Stimulated activated CD4-positive, alpha-beta T cell treated with anti-CD3 and anti-CD28 coated beads, TNF-alpha, amount 100 ng/mL, for 1 hour (primary cell): ENCODE results near the gene UBL4A.
"Not testable (repeated sequence)": the region's sequence is repeated elsewhere in the genome, so short reads cannot be mapped to it uniquely, and the experiment has no call there.

Experiments used
- DNase-seq, 3 donors: peaks; one replicate each; pipeline ENCODE4 v3.0.0-alpha.2; 2020; ENCODE audit warnings: low read depth in 3 of 3, low spot score in 1 of 3

Gene UBL4A

DNA sequence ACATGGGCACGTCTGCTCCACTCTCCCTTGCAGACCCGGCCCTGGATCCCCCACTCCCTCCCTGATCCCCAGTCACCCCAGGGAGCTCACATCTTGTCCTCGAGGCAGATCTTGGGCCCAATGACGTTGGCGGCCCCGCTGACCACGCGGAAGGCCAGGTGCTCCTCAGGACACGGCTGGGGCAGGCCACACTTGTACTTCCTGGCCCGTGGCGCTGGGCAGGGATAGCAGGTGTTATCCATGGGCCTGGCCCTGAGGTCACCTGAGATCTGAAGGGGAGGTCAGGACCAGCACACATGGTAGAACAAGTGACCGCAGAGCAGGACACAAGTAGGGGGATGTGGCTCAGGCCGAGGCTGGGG is 21.9 kb upstream of the UBL4A start:
- DNase-seq = no peak

GRCh38 chrX:154507673-154508383 is 21.4 kb upstream of the UBL4A start:
- DNase-seq = no peak

- DNase-seq = no peak
Observed at GRCh38 chrX:154506483-154507332, 20.3 kb upstream of the UBL4A start.

GRCh38 chrX:154505734-154506133 is 19.3 kb upstream of the UBL4A start:
- DNase-seq = no peak

DNA sequence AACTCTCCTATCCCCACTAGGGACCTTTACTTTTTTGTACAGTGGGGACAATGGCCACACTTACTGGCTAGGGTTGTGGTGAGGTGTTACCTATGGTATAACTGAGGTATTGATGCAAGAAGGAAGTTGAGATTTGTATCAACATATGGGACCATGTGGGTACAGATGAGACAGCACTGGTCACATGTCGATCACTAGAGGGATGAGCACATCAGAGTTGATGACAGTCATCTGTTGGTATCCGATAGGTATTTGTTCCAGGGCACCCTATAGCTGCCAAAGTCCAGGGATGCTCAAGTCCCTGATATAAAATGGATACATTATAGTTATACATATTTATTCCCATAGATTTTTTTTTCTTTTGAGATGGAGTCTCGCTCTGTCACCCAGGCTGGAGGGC is 16.6 kb upstream of the UBL4A start:
- DNase-seq = no peak

DNA sequence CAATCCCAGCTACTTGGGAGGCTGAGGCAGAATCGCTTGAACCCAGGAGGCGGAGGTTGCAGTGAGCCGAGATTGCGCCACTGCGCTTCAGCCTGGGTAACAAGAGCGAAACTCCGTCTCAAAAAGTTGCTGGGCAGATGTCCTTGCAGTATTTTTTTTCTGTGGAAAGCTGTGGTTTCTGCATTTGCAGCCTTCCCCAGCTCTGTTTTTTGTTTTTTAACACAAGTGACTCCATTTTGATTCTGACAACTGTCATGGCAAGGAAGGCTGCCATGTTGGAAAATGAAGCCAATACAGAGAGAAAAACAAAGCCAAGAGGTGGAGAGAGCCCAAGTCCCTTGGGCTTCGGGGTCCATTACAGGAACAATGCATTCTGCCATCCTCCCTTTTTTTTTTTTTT is 15.7 kb upstream of the UBL4A start:
- DNase-seq = no peak

GRCh38 chrX:154501423-154501822 is 15.0 kb upstream of the UBL4A start:
- DNase-seq = not testable (repeated sequence)

DNA sequence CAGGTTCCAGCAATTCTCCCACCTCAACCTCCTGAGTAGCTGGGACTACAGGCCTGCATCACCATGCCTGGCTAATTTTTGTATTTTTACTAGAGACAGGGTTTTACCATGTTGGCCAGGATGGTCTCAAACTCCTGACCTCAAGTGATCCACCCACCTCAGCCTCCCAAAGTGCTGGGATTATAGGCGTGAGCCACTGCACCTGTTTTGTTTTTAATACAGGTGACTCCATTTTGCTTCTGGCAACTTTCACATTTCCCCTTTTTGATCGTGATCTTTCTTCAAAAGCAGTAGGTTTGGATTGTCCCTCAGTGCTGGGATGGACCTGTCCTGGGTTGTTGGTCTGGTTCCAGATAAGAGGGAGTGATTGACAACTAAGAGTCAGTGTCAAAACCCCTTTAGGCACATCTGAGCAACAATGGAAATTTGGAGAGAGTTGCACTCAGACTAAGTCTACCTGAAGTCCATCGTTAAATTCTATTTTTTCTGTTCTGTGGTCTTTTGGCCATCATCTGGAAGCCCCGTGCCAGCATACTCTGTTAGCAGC is 10.2 kb upstream of the UBL4A start:
- DNase-seq = not testable (repeated sequence)

DNA sequence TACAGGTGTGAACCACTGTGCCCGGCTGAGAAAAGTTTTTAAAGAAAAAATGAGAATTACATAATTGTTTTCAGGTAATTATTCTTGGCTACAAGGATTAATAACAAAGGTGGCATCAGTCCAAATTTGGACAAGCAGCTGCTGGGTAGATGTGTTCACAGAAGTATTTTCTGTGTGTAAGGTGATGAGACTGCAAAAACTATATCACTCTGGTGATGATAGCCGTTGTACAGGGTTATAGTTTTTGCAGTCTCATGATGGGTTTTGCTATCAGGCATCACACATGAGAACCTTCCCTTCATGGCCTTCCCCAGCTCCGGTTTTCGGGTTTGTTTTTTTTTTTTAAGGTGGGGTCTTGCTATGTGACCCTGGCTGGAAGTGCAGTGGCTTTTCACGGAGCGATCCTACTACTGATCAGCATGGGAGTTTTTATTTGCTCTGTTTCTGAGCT is 9.1 kb upstream of the UBL4A start:
- DNase-seq = no peak

DNA sequence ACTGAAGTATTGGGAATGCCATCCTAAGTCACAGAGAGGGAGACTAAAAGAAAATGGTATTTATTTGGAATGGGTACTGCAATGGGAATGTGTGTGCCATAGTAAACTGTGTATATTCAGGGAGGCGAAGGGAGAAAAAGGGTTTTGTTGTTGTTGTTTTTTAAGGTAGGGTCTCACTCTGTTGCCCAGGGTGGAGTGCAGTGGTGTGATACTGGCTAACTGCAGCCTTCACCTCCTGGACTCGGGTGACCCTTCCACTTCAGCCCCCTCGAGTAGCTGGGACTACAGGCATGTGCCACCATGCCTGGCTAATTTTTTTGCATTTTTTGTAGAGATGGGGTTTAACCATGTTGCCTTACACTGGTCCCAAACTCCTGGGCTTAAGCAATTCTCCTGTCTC is 8.3 kb upstream of the UBL4A start:
- DNase-seq = no peak

- peak; percentile 65 to 71 (median 70) for DNase-seq
Observed at GRCh38 chrX:154490414-154491083, 4.1 kb upstream of the UBL4A start, which contains the start of gene SLC10A3. Gene SLC10A3, minus strand, starts transcription at chrX:154490629. Its CDS starts 1,689 bp downstream, at chrX:154488940.

DNA sequence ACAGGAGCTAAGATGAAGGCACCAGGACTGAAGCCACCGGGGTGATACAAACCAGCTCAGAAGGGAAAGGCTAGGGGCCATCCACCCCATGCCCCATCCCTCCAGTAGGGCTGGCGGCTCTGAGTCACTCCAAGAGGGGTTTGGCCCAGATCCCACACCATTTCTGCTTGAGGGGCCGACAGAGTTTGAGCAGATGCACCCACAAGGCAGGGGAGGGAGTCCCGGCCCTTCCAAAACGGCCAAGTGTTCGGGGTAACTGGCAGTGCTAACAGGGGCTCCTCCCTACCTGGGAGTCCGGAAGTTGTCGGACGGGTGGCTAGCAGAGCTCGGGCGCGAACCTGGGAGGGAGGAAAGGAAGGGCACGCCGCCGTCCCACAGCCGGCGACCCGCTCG is 3.6 kb upstream of the UBL4A start:
- no peak for DNase-seq

DNA sequence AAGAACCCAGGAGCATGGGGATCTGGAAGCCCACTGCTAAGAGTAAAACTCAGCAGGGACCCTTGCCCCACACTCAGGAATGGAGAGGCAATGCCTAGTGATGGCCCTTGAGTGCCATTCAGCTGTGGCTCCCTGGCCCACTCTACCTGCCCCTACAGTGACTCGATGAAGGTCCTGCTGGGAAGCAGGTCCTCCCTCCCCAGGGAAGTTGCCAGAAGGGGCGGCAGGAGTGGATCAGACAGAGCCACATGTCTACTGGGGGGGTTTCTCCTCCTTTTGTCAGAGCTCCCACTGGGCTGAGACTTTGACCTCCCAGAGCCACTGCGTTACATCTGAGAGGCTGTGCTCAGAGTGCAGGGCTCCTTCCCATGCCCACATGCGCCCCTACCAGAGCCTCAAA is 2.8 kb upstream of the UBL4A start:
- DNase-seq = no peak

- DNase-seq = no peak
Observed at GRCh38 chrX:154488336-154489075, 2.1 kb upstream of the UBL4A start.

DNA sequence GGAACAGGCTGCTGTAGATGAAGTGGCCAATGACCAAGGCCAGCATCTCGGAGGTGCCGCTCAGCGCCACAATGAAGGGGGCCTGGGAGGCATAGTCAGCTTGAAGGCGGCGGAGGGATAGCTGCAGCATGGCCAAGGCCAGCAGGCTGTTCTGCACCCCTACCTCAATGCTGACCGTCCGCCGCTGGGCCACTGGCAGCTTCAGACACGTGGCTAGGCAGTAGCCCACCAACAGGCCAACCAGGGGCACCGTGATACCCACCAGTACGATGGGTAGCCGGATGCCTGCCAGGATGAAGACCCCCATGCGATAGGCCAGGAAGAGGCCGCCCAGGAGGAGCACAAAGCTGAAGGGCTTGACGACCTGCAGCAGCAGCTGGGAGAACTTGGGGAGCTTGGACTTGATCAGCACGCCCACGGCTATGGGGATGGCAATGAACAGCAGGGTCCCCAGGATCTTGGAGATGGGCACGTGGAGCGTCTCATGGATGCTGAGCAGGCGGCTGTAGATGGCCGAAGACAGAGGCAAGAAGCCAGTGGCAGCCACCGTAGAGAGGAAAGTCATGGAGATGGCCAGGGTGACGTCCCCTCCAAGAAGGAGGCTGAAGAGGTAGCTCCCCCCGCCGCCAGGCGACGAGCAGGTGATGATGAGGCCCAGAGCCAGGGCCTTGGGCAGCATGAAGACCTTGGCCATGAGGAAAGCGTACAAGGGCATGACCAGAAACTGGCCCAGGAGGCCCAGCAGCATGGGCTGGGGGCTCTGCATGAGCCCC is 1.3 kb upstream of the UBL4A start:
- no peak for DNase-seq

GRCh38 chrX:154486052-154486395 is 391 bp downstream of the UBL4A start:
- DNase-seq = no peak

GRCh38 chrX:154485150-154486051 is 1.0 kb downstream of the UBL4A start:
- no peak for DNase-seq

GRCh38 chrX:154484255-154485149 is 1.9 kb downstream of the UBL4A start:
- no peak for DNase-seq
